Esophagus squamous epithelium (tissue), 5 donors: ENCODE results near the gene SEMA7A. TPM values are rescaled to one million over a fixed set of nuclear protein-coding genes. Genes with fewer than 3 reads are reported as not detected.

Source experiments
- DNase-seq: peaks from one replicate; lab custom pipeline; 2025; lab: John Stamatoyannopoulos, UW
- H3K27ac ChIP-seq, 4 donors: fragments of 200-600 bp; sonication (generic); one replicate each; pipeline ENCODE4 v1.5.1; 2016 to 2019; ENCODE audit warnings: mild to moderate bottlenecking in 1 of 4
- H3K27me3 ChIP-seq, 4 donors: fragments of 200-600 bp; sonication (generic); 1 replicate in 3 of 4; 2 replicates in 1 of 4; pipeline versions ENCODE4 v1.5.1 to v1.6.0; 2017 to 2021; ENCODE audit warnings: antibody characterized with exemption in 1 of 4
- H3K36me3 ChIP-seq, 3 donors: fragments of 200-600 bp; sonication (generic); one replicate each; pipeline ENCODE4 v1.5.1; 2016 to 2019
- H3K4me1 ChIP-seq, 3 donors: fragments of 200-600 bp; sonication (generic); one replicate each; pipeline ENCODE4 v1.5.1; 2017 to 2019
- H3K4me3 ChIP-seq, 4 donors: fragments of 200-600 bp; sonication (generic); 1 replicate in 3 of 4; 2 replicates in 1 of 4; pipeline ENCODE4 v1.5.1; 2016 to 2019; ENCODE audit warnings: mild to moderate bottlenecking in 2 of 4, moderate library complexity in 1 of 4
- H3K9me3 ChIP-seq, 3 donors: fragments of 200-600 bp; sonication (generic); one replicate each; pipeline ENCODE4 v1.5.1; 2016 to 2019
- POLR2A ChIP-seq, 4 donors: fragments of 450-650 bp; IDR thresholded peaks; one replicate each; pipeline ENCODE4 v1.6.1; 2017; ENCODE audit warnings: antibody characterized with exemption in 4 of 4, mild to moderate bottlenecking in 4 of 4, moderate library complexity in 3 of 4
- WGBS, 2 donors: methylation state at CpG; one replicate each; pipeline ENCODE4 v1.1.5; 2018; 5-methylcytosine and 5-hydroxymethylcytosine counted together
- intact Hi-C: fragments of 100-400 bp; cut with DNase I; formaldehyde crosslinking; loops from one replicate; pipeline ENCODE4 v1.15.0; 2022
- total RNA-seq, 4 donors: library from RNA; depleted of rRNA; stranded (reverse); fragments of >200 nt; gene quantifications; one replicate each; pipeline ENCODE4 v1.1.0, GENCODE V29; 2016
- TF ChIP-seq, protein P1 (sequence below), 6 experiments: fragments of 450-650 bp in 4 of 6; fragments of 200-600 bp in 2 of 6; sonication (generic) in 2 of 6; IDR thresholded peaks; one replicate each; pipeline ENCODE4 v1.5.1; 2016 to 2019; ENCODE audit warnings: antibody characterized with exemption in 6 of 6, mild to moderate bottlenecking in 4 of 6, moderate library complexity in 4 of 6
- donor health status: DM: yes; HTN: yes; CAD: no.

SEMA7A gene
- total RNA-seq, 4 donors from 2014 or later = 1.2 to 7.5 (median 2.9) TPM

DNA sequence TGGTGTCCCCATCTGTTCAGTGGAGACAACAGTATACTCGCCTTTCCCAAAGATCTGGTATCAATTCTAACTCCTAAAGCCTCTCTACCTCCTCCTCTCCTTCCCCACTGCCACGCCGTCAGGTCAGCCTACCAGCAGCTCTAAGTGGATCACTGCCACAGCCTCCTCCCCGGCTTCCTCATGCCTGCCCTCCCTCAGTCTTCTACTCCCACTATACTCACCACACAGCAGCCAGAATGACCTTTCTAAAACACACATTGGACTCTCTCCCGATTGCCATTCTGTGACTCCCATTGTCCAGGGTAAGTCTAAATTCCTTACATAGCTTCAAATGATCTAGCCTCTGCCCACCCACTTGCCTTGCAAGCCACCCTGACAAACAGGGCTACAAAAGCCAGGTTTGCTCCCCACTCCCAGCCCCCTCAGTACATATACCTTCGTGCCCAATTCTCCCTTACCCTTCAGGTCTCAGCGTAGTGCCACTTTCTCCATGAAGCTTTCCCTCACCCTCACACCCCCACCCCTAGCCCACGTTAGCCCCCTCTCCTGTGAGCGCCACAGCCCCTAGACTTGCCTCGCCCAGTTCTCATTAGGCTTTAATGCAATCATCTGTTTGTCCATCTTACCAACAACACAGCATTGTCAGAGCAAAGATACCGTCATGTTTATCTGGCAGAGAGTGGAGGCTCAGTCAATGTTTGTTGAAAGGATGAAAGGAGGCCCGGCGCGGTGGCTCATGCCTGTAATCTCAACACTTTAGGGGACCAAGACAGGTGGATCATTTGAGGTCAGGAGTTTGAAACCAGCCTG, 9.5 kb upstream of the SEMA7A start:
- no peak for DNase-seq
- intact Hi-C loops = no loop called here
- Histone ChIP-seq H3K36me3 (peaks cover 15 to 42% (median 15%) of the 10 kb centered on the region in 3 donors), H3K27ac (no peak overlapping the region), H3K4me3 (no peak overlapping the region), H3K27me3 (no peaks in the 10 kb centered on the region), H3K4me1 (no peaks in the 10 kb centered on the region), H3K9me3 (no peaks in the 10 kb centered on the region)
- TF ChIP-seq, protein P1, sequence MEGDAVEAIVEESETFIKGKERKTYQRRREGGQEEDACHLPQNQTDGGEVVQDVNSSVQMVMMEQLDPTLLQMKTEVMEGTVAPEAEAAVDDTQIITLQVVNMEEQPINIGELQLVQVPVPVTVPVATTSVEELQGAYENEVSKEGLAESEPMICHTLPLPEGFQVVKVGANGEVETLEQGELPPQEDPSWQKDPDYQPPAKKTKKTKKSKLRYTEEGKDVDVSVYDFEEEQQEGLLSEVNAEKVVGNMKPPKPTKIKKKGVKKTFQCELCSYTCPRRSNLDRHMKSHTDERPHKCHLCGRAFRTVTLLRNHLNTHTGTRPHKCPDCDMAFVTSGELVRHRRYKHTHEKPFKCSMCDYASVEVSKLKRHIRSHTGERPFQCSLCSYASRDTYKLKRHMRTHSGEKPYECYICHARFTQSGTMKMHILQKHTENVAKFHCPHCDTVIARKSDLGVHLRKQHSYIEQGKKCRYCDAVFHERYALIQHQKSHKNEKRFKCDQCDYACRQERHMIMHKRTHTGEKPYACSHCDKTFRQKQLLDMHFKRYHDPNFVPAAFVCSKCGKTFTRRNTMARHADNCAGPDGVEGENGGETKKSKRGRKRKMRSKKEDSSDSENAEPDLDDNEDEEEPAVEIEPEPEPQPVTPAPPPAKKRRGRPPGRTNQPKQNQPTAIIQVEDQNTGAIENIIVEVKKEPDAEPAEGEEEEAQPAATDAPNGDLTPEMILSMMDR (IDR thresholded peaks at IDR 0.05) = no peak
- TF ChIP-seq POLR2A (IDR thresholded peaks at IDR 0.05) = no peak
- WGBS, 2 donors = 79 to 81% methylated on average over 12 to 14 of the region's 14 CpGs

DNA sequence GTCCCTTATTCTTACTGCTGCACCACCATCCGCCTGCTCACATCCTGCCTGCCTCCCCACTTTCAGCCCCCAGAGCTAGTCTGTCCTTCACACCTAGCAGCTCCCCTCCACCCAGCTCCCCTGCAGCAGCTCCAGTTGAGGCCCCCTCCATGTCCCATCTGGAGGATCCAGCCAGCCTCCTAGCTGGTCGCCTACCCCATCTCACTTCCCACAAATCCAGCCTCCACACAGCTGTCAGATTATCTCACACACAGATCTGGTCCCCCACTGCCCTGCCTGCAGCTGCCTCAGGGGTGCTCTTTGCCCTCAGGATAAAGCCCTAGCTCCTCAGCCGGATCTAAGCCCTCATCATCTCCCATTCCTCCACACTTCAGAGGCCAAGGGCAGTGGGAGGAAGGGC, 8.8 kb upstream of the SEMA7A start:
- no peaks in the 10 kb centered on the region for H3K4me1 ChIP-seq
- no peak overlapping the region for H3K4me3 ChIP-seq
- peaks cover 8 to 35% (median 8%) of the 10 kb centered on the region in 3 donors for H3K36me3 ChIP-seq
- no peaks in the 10 kb centered on the region for H3K9me3 ChIP-seq
- WGBS, 2 donors = 71 to 76% methylated on average over 3 of the region's 3 CpGs
- TF ChIP-seq, protein P1 (IDR thresholded peaks at IDR 0.05) = no peak
- no peak for TF ChIP-seq POLR2A (IDR thresholded peaks at IDR 0.05)
- no peak for DNase-seq
- intact Hi-C loops = no loop called here
- no peaks in the 10 kb centered on the region for H3K27me3 ChIP-seq
- no peak overlapping the region for H3K27ac ChIP-seq

DNA sequence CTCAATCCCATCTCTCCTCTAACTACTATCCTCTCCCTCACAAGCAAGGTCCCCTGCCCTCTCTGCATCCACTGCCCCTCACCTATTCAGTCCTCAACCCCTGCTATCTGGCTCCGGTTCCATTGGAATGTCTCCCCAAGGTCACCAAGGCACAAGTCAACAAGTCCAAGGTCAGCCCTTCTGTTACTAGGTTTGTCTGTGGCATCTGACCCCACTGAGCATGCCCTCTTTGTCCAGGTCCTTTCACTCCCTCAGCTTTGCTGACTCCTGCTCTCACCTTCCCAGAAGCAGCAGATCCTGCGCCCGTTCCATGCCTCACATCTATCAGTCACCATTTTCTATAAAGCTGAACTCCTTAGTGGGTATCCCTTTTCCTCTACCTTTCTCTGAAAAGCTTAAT, 8.3 kb upstream of the SEMA7A start:
- Histone ChIP-seq H3K36me3 (peaks cover 2 to 29% (median 8%) of the 10 kb centered on the region in 3 donors), H3K4me1 (no peaks in the 10 kb centered on the region), H3K27me3 (no peaks in the 10 kb centered on the region), H3K4me3 (no peak overlapping the region), H3K27ac (no peak overlapping the region), H3K9me3 (no peaks in the 10 kb centered on the region)
- TF ChIP-seq, protein P1 (IDR thresholded peaks at IDR 0.05) = no peak
- 84 to 90% methylated on average over 3 of the region's 3 CpGs for WGBS, 2 donors
- intact Hi-C loops = no loop called here
- no peak for DNase-seq

DNA sequence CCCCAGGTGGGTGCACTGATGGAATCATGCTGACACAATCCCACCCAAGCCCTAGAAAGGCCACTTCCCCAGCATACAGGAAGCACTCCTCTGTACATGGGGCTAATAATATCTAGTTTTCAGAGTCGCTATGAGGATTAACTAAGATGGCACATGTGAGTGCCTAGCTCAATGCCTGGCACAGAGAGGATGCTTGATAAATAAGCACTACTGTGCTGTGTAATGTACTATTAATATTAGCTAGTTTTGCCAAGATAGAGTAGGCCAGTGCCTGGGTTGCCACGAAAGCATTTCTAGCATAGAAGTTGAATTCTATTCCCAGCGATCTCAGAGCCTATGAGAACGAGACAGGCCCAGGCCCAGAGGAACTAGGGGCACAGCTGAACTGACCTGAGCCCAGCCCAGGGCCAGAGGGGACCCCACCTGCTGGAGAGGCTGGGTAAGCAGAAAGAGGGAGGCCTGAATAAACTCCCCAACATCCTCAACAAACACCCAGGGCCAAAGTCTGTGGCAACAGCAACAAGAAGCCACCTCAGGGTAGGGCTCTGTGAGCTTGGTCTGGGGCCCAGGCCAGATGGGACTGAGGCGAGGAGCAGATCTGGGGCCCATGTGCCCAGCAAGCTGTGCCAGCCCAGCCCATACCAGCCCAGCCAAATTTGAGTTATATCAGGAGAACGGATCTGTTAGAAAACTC, 7.6 kb upstream of the SEMA7A start:
- intact Hi-C loops = no loop called here
- peaks cover 0 to 22% (median 8%) of the 10 kb centered on the region in 3 donors for H3K36me3 ChIP-seq
- H3K4me1 ChIP-seq = no peaks in the 10 kb centered on the region
- H3K27me3 ChIP-seq = no peaks in the 10 kb centered on the region
- H3K27ac ChIP-seq = no peak overlapping the region
- DNase-seq = no peak
- WGBS, 2 donors = 80 to 87% methylated on average over 5 to 6 of the region's 6 CpGs
- H3K9me3 ChIP-seq = no peaks in the 10 kb centered on the region
- H3K4me3 ChIP-seq = no peak overlapping the region
- no peak for TF ChIP-seq POLR2A (IDR thresholded peaks at IDR 0.05)
- TF ChIP-seq, protein P1 (IDR thresholded peaks at IDR 0.05) = no peak
